Panc1 (cell line): Measurements from ENCODE around the gene BLOC1S3. TPM values are rescaled to one million over a fixed set of nuclear protein-coding genes. Genes with fewer than 3 reads are reported as not detected.

Source experiments
- ATAC-seq: fragments of 200-7000 bp; cut with Tn5 transposase; 2 replicates; pipeline ENCODE4 v1.9.1; 2020; ENCODE audit warnings: mild to moderate bottlenecking, moderate library complexity
- BruUV-seq: library from RNA; stranded (reverse); fragments of 400-500 nt; replicated peaks from 2 replicates; lab custom pipeline; 2021; lab: Mats Ljungman, UMichigan
- CTCF ChIA-PET: fragments of 300-600 bp; sonication (Branson Sonifier 250); formaldehyde crosslinking; loops from one replicate; lab custom pipeline; 2022; ENCODE audit warnings: antibody characterized with exemption; lab: Charles Lee
- POLR2A ChIA-PET: fragments of 300-600 bp; sonication (Branson Sonifier 250); formaldehyde crosslinking; loops from one replicate; lab custom pipeline; 2022; ENCODE audit warnings: antibody characterized with exemption; lab: Charles Lee
- DNase-seq: peaks from one replicate; pipeline ENCODE4 v3.0.0-alpha.2; 2010; ENCODE audit warnings: low read depth, low spot score
- H3K27ac ChIP-seq: 2 replicates; pipeline ENCODE4 v1.5.1; 2011; ENCODE audit warnings: mild to moderate bottlenecking, low read length, inconsistent platforms
- H3K27me3 ChIP-seq: fragments of 200-500 bp; sonication (Bioruptor generic); 2 replicates; pipeline ENCODE4 v1.6.0; 2014; ENCODE audit warnings: low read length, inconsistent platforms; ENCODE audit not compliant: control insufficient read depth, insufficient read depth
- H3K36me3 ChIP-seq: fragments of 200-500 bp; sonication (Bioruptor generic); 2 replicates; pipeline ENCODE4 v1.5.1; 2014; ENCODE audit warnings: inconsistent platforms, mild to moderate bottlenecking, low read length, moderate library complexity; ENCODE audit not compliant: control insufficient read depth, insufficient read depth
- H3K4me1 ChIP-seq: 2 replicates; pipeline ENCODE4 v1.5.1; 2011; ENCODE audit warnings: inconsistent platforms, mild to moderate bottlenecking, low read length, moderate library complexity; ENCODE audit not compliant: control insufficient read depth, insufficient read depth
- H3K4me3 ChIP-seq, 2 experiments: 2 replicates each; pipeline ENCODE4 v1.5.1; 2011 to 2012; ENCODE audit warnings: low read depth in 2 of 2, low read length in 2 of 2, mild to moderate bottlenecking in 2 of 2, inconsistent platforms in 1 of 2, moderate library complexity in 1 of 2
- H3K9me3 ChIP-seq: fragments of 200-500 bp; sonication (Bioruptor generic); 2 replicates; pipeline ENCODE4 v1.5.1; 2014; ENCODE audit warnings: low read depth, mild to moderate bottlenecking, inconsistent platforms, low read length, moderate library complexity; ENCODE audit not compliant: control insufficient read depth, insufficient read depth
- CTCF ChIP-seq: fragments of 450-650 bp; IDR thresholded peaks from 2 replicates; pipeline ENCODE4 v1.5.1; 2017; ENCODE audit warnings: mild to moderate bottlenecking
- POLR2AphosphoS5 ChIP-seq: IDR thresholded peaks from 2 replicates; pipeline ENCODE4 v1.6.1; 2012; ENCODE audit warnings: mild to moderate bottlenecking, low read depth, low read length, moderate library complexity
- REST ChIP-seq, 2 experiments: IDR thresholded peaks; 2 replicates each; pipeline ENCODE4 v1.6.1; 2011 to 2012; ENCODE audit warnings: low read depth in 2 of 2, control low read depth in 1 of 2, low read length in 1 of 2, mild to moderate bottlenecking in 1 of 2, moderate library complexity in 1 of 2; ENCODE audit not compliant: insufficient read depth in 1 of 2
- SIN3A ChIP-seq: IDR thresholded peaks from 2 replicates; pipeline ENCODE4 v1.6.1; 2012; ENCODE audit warnings: low read depth, mild to moderate bottlenecking, low read length, moderate library complexity, borderline replicate concordance; ENCODE audit not compliant: insufficient read depth
- TCF7L2 ChIP-seq: IDR thresholded peaks from 2 replicates; pipeline ENCODE4 v1.6.1; 2011; ENCODE audit warnings: mild to moderate bottlenecking, low read depth, low read length, inconsistent platforms
- in situ Hi-C: cut with HindIII; loops from 2 replicates; pipeline ENCODE4 v1.10.0; 2016; ENCODE audit warnings: low sequenced_read_pairs, low pct_unique_long_range_greater_than_20kb
- intact Hi-C: fragments of 100-400 bp; cut with micrococcal nuclease; formaldehyde crosslinking; loops from one replicate; pipeline ENCODE4 v1.10.0; 2022; ENCODE audit not compliant: unreplicated experiment
- total RNA-seq: library from RNA; stranded (reverse); gene quantifications from one replicate; pipeline ENCODE4 v1.2.1, GENCODE V29; 2021; ENCODE audit not compliant: unreplicated experiment

The BLOC1S3 gene
- total RNA-seq, 1 experiment from 2014 or later: 21.8 TPM

- TF ChIP-seq SIN3A (no peak), TCF7L2 (no peak), REST (IDR thresholded peaks at IDR 0.05; ENCODE audit: insufficient read depth in 1 of 2, low read depth in 2 of 2, low read length in 1 of 2) (no peak), POLR2AphosphoS5 (no peak), CTCF (no peak)
- H3K36me3 ChIP-seq: no peaks in the 10 kb centered on the region
- no peak overlapping the region for H3K27ac ChIP-seq
- CTCF ChIA-PET: no interaction called here
- DNase-seq: no peak
- in situ Hi-C loops (no loop called here), intact Hi-C loops (no loop called here)
- BruUV-seq: no TSS peak
- no peaks in the 10 kb centered on the region for H3K4me1 ChIP-seq
- H3K4me3 ChIP-seq: no peak overlapping the region
- H3K9me3 ChIP-seq: no peaks in the 10 kb centered on the region
- POLR2A ChIA-PET: no interaction called here
- no peaks in the 10 kb centered on the region for H3K27me3 ChIP-seq
- no peak for ATAC-seq
Measured at GRCh38 chr19:45136507-45137178, 41.9 kb upstream of the BLOC1S3 start.

- Histone ChIP-seq H3K27ac (no peak overlapping the region), H3K9me3 (no peaks in the 10 kb centered on the region), H3K36me3 (no peaks in the 10 kb centered on the region), H3K4me3 (no peak overlapping the region), H3K4me1 (no peaks in the 10 kb centered on the region), H3K27me3 (no peaks in the 10 kb centered on the region)
- ChIA-PET CTCF (no interaction called here), POLR2A (no interaction called here)
- ATAC-seq (no peak), DNase-seq (no peak)
- in situ Hi-C loops: no loop called here
- BruUV-seq: no TSS peak
- no peak for TF ChIP-seq REST (IDR thresholded peaks at IDR 0.05; ENCODE audit: insufficient read depth in 1 of 2, low read depth in 2 of 2, low read length in 1 of 2)
- TF ChIP-seq TCF7L2: no peak
- no peak for TF ChIP-seq POLR2AphosphoS5
- TF ChIP-seq SIN3A: no peak
- TF ChIP-seq CTCF: no peak
- intact Hi-C loops: no loop called here
Measured at GRCh38 chr19:45137179-45137761, 41.3 kb upstream of the BLOC1S3 start.
